HG03039 (cell line): Measurements from ENCODE around the gene ZNF444.
"Not testable (repeated sequence)": the region's sequence is repeated elsewhere in the genome, so short reads cannot be mapped to it uniquely, and the experiment has no call there.

Experiments
- ATAC-seq: cut with Tn5 transposase; IDR thresholded peaks from one replicate; pipeline ENCODE4 v1.9.1; 2021; ENCODE audit warnings: mild to moderate bottlenecking, moderate library complexity; ENCODE audit not compliant: unreplicated experiment

The ZNF444 gene

GRCh38 chr19:56144831-56145230 is 3.7 kb downstream of the ZNF444 start:
- no peak for ATAC-seq

DNA sequence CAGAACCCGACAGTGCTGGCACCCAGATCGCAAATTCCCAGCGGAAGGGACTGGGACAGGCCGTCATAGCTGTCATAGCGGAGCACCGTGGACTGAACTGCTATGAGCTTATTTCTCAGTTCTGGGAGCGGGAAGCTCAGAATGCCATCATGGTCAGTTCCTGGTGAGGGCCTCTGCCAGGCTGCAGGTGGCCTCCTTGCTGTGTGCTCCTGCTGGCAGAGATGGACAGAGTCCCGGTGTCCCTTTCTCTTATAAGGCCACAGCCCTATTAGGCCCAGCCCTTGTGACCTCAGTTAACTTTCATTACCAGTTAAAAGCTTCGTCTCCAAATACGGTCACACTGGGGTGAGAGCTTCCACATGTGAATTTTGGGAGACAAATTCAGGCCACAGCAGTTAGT is 4.6 kb downstream of the ZNF444 start:
- no peak for ATAC-seq

- ATAC-seq, result no peak
These were observed 5.8 kb downstream of the ZNF444 start for GRCh38 chr19:56146904-56147303.

- ATAC-seq, result no peak
These were observed 6.2 kb downstream of the ZNF444 start for GRCh38 chr19:56147307-56147706.

DNA sequence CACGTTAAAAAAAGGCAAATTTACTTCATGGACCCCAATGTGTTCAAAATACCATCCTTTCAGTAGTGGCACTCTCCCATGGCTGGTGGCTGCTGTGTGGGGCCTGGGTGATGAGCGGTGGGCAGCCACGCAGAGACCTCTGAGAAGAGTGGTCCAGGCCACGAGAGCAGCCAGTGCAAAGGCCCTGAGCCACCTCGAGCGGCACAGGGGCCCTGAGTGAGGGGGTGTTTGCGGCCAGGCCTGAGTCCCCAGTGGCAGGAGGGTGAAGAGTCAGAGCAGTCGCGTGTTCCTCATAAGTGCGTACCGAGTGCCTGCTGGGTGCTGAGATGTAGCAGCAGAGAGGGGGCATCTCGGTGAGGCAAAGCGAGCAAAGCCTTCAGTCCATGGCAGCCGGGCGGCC is 7.0 kb downstream of the ZNF444 start:
- ATAC-seq, result no peak

DNA sequence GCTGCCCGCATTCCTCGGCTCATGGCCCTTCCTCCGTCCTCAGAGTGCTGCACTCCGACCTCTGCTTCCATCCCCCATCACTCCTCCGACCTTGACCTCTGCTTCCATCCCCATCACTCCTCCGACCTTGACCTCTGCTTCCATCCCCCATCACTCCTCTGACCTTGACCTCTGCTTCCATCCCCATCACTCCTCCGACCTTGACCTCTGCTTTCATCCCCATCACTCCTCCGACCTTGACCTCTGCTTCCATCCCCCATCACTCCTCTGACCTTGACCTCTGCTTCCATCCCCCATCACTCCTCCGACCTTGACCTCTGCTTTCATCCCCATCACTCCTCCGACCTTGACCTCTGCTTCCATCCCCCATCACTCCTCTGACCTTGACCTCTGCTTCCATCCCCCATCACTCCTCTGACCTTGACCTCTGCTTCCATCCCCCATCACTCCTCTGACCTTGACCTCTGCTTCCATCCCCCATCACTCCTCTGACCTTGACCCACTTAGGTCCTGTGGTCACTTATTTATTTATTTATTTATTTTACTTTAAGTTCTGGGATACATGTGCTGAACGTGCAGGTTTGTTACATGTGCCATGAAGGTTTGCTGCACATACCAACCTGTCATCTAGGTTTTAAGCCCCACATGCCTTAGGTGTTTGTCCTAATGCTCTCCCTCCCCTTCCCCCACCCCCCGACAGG is 8.0 kb downstream of the ZNF444 start:
- ATAC-seq, result not testable (repeated sequence)

DNA sequence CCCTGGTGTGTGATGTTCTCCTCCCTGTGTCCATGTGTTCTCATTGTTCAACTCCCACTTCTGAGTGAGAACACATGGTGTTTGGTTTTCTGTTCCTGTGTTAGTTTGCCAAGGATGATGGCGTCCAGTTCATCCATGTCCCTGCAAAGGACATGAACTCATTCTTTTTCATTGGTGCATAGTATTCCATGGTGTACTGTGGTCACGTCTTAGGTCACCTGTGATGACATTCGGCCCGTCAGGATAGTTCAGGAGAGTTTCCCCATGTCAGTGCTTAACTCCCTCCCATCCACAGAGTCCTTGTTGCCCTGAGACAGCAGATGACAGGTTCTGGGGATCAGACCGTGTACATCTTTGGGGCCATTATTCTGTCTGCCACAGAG is 8.6 kb downstream of the ZNF444 start:
- no peak for ATAC-seq

- no peak for ATAC-seq
These were observed 9.3 kb downstream of the ZNF444 start for GRCh38 chr19:56150358-56150757.

- no peak for ATAC-seq
These were observed 11.6 kb downstream of the ZNF444 start for GRCh38 chr19:56152644-56153043.

DNA sequence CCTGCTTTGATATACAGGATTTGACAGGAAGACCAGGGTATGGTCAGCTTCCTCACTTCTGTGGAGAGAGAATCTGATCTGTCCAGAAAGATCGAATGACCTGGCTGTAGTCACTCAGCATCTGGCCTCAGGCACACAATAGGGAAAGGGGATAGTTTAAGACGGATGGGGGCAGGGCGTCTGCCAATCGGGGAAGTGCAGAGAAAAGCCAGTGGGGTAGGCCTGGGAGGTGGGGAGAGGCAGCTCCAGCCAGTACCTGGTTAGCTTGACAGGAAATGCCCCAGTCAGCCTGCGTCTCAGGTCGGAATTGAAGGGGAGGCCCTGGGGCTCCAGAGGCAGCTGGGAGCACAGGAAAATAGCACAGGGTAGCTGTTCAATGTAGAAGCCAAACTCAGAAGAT is 12.4 kb downstream of the ZNF444 start:
- ATAC-seq, result no peak

DNA sequence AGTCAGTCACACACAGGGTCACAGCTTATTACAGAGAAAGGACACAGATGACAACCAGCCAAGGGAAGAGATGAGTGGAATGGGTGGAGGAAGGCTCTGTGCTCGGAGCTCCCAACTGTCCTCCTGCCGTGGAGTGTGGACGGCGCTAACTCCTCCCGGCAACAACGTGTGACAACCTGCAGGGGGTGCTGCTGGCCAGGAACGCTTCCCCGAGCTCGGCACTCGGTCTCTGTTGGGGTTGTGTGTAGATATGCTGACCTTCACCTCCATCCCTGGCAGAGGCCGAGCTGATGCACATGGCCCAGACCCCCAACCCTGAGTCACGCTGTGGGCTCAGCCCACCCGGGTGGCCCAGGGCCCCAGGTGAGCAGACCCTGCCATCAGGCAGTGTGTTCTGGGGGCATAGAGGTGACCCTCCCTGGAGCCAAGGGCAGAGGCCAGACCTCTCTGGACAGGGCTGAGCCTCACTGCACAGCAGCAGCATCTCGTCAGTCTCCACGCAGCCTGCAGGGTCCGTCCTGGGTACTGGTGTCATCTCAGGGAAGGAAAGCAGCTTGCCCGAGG is 14.1 kb downstream of the ZNF444 start:
- ATAC-seq, result no peak

GRCh38 chr19:56156768-56157167 is 15.7 kb downstream of the ZNF444 start:
- ATAC-seq, result no peak

DNA sequence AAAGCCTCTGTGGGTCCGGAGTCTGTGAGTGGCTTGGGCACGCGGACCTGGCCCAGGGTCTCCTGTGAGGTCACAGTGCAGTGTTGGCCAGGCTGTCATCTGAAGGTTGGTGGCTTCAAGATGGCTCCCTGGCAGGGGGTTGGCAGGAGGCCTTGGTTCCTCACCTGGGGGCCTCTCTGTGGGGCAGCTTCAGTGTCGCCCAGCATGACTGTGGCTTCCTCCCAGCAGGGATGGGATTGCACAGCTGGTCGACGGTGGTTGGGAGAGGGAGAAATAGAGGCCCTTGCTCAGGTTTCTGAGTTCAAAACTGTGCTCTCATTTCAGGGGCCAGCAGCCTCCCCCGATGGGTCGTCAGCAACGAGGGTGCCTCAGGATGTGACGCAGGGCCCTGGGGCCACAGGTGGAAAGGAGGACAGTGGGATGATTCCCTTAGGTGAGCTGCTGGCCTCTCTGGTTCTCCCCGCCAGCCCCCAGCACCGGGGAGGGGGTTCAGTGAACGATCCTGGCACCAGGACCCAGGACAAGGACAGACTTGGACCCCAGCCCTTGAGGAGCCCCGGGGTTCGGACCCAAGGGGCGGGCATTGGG is 17.2 kb downstream of the ZNF444 start:
- ATAC-seq, result no peak

GRCh38 chr19:56159009-56159559 is 18.0 kb downstream of the ZNF444 start:
- no peak for ATAC-seq

- ATAC-seq, result no peak
These were observed 18.7 kb downstream of the ZNF444 start for GRCh38 chr19:56159622-56160271.

DNA sequence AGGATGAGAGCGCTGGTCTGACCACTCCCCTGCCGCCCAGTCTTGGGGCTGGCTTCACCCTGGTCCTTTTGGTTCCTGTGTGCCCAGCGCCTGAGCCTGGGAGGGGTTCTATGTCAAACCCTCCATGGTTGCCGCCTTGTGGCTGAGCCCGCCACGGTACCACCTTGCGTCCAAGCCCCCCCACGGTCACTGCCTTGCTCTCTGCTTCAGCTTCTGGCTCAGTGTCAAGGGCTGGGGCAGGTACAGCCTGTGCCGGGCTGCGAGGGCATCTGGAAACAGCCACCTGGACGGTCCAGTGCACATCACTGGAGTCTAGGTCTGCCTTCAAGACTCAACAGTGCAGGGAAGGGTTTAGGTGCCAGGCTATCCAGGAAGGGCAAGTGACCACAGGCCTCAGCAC is 20.4 kb downstream of the ZNF444 start:
- no peak for ATAC-seq

DNA sequence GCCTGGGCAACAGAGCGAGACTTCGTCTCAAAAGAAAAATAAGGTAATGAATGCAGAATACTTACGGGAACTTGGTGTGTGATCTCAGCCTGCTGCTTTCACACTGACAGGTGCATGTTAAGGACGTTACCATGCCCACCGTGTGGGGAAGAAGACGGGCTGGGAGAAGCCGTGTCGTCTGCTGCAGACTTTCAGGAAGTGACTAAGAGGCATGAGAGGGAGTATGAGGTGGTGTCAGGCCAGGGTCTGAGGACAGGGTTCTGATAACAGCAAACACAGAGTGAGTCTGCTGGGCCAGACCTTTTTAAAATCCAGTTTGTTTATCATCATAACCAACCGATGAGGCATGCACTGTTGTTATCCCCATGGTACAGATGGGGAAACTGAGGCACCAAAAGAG is 21.2 kb downstream of the ZNF444 start:
- ATAC-seq, result no peak

- no peak for ATAC-seq
These were observed 22.0 kb downstream of the ZNF444 start for GRCh38 chr19:56163097-56163496.

DNA sequence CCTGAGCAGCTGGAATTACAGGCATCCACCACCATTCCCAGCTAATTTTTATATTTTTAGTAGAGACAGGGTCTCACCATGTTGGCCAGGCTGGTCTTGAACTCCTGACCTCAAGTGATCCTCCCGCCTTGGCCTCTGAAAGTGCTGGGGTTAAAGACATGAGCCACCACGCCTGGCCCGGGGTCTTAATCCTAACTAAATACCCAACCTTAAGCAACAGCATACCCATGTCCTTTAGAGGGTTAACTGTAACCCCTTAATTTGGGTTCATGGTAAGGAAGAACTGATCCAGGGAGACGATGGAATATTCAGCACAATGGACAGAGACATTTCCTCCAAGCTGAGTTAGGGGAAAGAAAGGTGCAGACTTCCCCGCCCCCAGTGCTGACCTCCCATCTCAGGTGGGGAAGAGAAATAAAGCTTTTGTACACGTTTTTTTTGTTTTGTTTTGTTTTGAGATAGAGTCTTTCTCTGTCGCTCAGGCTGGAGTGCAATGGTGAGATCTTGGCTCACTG is 26.0 kb downstream of the ZNF444 start:
- ATAC-seq, result no peak

- ATAC-seq, result no peak
These were observed 29.2 kb downstream of the ZNF444 start for GRCh38 chr19:56170261-56170660.

DNA sequence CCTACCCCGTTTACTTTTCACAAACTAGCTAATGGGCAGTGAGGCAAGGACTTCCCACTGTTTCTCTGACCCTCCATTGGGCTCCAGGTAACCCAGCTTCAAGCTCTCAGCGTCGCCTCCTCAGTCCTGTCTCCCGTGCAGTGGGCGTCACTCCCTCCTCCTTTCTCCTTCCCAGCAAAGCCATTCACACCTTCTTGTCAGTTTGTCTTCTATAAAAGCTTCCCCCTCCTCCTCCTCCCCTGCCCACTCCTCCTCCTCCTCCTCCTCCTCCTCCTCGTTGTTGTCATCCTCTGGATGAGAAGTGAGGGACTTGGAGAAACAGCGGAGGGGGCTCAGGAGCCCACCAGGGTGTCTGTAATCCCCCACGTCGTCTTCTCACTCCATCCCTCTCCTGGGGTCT is 33.0 kb downstream of the ZNF444 start:
- ATAC-seq, result no peak

- no peak for ATAC-seq
These were observed 33.5 kb downstream of the ZNF444 start for GRCh38 chr19:56174550-56174949.
